ENCODE measurements around the gene ZSCAN20. TPM values are rescaled to one million over a fixed set of nuclear protein-coding genes. Genes with fewer than 3 reads are reported as not detected.
"Not testable (repeated sequence)": the region's sequence is repeated elsewhere in the genome, so short reads cannot be mapped to it uniquely, and the experiment has no call there.

Gene ZSCAN20
- total RNA-seq, 1 experiment from 2014 or later, result 6.7 TPM

DNA sequence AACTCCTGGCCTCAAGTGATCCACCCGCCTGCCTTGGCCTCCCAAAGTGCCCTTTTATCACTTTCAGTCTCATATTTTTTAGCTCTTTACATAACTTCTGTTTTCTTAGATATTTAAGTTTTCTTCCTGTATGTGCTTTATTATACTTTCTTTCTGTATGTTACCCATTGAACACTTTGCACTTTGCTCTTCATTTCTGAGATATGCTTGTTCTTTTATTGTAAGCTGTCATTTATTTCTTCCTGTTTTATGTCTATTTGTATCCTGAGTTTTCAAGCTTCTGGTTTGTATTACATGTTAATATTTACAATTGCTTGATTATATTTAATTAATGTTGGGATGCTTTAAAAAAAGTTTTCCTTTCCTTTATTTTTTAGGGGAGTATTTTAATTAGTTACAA, 35.7 kb downstream of the ZSCAN20 start:
- Histone ChIP-seq H3K9me3 (no peaks in the 10 kb centered on the region), H3K27me3 (no peaks in the 10 kb centered on the region), H3K4me3 (no peak overlapping the region), H3K36me3 (no peaks in the 10 kb centered on the region)
- DNase-seq, result no peak

DNA sequence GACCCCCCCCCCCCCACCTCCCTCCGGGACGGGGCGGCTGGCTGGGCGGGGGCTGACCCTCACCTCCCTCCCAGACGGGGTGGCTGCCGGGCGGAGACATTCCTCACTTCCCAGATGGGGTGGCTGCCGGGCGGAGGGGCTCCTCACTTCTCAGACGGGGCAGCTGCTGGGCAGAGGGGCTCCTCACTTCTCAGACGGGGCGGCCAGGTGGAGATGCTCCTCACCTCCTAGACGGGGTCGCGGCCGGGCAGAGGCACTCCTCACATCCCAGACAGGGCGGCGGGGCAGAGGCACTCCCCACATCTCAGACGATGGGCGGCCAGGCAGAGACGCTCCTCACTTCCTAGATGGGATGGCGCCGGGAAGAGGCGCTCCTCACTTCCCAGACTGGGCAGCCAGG, 36.8 kb downstream of the ZSCAN20 start:
- DNase-seq, H3K9me3 ChIP-seq, H3K4me3 ChIP-seq, H3K36me3 ChIP-seq, H3K27me3 ChIP-seq: not testable (repeated sequence)

- no peak for DNase-seq
- no peaks in the 10 kb centered on the region for H3K9me3 ChIP-seq
These were observed 40.0 kb downstream of the ZSCAN20 start for GRCh38 chr1:33512226-33513011.

GRCh38 chr1:33515112-33515511, 42.7 kb downstream of the ZSCAN20 start:
- no peak overlapping the region for H3K4me3 ChIP-seq
- no peaks in the 10 kb centered on the region for H3K27me3 ChIP-seq
- no peaks in the 10 kb centered on the region for H3K36me3 ChIP-seq
- DNase-seq, result no peak
- no peaks in the 10 kb centered on the region for H3K9me3 ChIP-seq

More at GRCh38 chr1:33512226-33513011, 40.0 kb downstream of the ZSCAN20 start:
- H3K36me3 ChIP-seq, result no peaks in the 10 kb centered on the region
- H3K4me3 ChIP-seq, result no peak overlapping the region
- H3K27me3 ChIP-seq, result no peaks in the 10 kb centered on the region

GRCh38 chr1:33515607-33516006, 43.2 kb downstream of the ZSCAN20 start:
- Histone ChIP-seq H3K4me3 (no peak overlapping the region), H3K36me3 (no peaks in the 10 kb centered on the region), H3K27me3 (no peaks in the 10 kb centered on the region), H3K9me3 (no peaks in the 10 kb centered on the region)
- DNase-seq, result no peak

- Histone ChIP-seq H3K36me3 (no peaks in the 10 kb centered on the region), H3K27me3 (no peaks in the 10 kb centered on the region), H3K4me3 (no peak overlapping the region), H3K9me3 (no peaks in the 10 kb centered on the region)
- no peak for DNase-seq
These were observed 44.0 kb downstream of the ZSCAN20 start for GRCh38 chr1:33516428-33516827.

- H3K9me3 ChIP-seq, result no peaks in the 10 kb centered on the region
- peak; percentile 53 for DNase-seq
- no peaks in the 10 kb centered on the region for H3K27me3 ChIP-seq
- no peaks in the 10 kb centered on the region for H3K36me3 ChIP-seq
- no peak overlapping the region for H3K4me3 ChIP-seq
These were observed 44.6 kb downstream of the ZSCAN20 start for GRCh38 chr1:33516891-33517567.

GRCh38 chr1:33517596-33518250, 45.3 kb downstream of the ZSCAN20 start:
- Histone ChIP-seq H3K9me3 (no peaks in the 10 kb centered on the region), H3K27me3 (no peaks in the 10 kb centered on the region), H3K4me3 (no peak overlapping the region), H3K36me3 (no peaks in the 10 kb centered on the region)
- DNase-seq, result peak; percentile 39

DNA sequence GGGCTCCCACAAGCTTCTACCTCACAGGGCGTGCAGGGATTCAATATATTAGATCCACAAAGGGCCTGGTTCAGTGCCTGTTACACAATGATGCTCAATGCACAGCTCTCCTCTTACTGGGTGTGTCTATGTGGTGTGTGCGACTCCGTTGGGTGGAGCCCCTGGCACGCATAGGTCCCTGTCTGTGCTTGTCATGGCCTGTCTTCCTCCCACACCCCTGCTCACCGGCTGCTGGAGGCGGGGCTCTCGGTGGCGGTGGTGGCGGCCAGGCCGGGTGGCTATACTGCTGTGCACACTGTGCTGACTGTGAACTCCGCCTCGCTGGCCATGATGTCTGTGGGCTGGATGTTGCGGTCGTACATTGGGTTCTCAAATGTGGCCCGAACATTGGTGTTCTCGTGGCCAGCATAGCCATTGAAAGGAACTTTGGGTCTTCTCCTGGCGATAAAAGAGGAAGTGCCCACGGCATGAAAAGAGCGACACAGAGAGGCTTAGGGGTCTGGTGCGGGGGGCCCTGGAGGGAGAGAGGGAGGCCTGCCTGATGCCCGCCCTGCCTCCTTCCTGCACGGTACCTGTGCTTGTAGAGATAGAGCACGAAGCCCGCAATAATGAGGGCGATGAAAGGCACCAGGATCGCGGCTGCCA, 46.9 kb downstream of the ZSCAN20 start:
- H3K36me3 ChIP-seq, result no peaks in the 10 kb centered on the region
- H3K4me3 ChIP-seq, result no peak overlapping the region
- no peaks in the 10 kb centered on the region for H3K27me3 ChIP-seq
- no peak for DNase-seq
- no peaks in the 10 kb centered on the region for H3K9me3 ChIP-seq

DNA sequence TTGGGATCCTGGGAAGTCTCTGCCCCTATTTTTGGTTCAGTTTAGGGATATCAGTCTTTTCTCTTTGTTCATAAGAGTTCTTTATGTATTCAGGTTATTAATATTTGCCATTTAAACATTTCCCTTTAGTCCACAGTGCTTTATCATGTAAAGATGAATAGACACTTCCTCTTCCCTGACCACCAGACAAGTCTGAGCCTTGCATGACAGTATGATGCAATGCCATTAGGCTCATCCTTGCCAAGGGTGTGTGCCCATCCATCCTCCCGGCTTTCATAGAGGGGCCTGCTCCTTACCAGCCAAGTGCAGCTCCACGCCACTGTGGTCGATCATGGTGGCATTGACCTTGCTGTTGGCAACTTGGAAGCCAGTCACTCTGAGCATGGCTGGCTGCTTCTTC, 52.1 kb downstream of the ZSCAN20 start:
- H3K9me3 ChIP-seq, result no peaks in the 10 kb centered on the region
- H3K27me3 ChIP-seq, result 0 out of 2 replicates have a peak, but pooled peaks cover 2% of the 10 kb centered on the region
- H3K36me3 ChIP-seq, result no peaks in the 10 kb centered on the region
- H3K4me3 ChIP-seq, result no peak overlapping the region
- DNase-seq, result no peak

DNA sequence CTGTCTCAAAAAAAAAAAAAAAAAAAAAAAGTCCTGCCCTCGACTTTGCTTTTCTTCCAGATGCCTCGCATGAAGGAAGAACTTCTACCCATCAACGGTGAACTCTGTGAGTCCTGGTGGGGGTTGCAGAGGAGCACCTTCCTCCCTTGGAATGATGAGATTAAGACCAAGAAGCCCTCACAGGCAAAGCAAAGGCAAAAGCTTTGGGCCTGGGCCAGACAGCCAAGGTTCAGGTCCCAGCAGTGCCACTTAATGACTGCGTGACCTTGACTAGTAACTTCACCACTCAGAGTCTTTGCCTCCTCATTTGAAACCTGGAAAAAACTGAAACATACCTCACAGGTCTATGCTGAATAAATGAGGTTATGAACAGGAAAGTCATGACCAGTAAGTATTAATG, 55.5 kb downstream of the ZSCAN20 start:
- no peaks in the 10 kb centered on the region for H3K36me3 ChIP-seq
- DNase-seq, result no peak
- H3K27me3 ChIP-seq, result peaks cover 8% of the 10 kb centered on the region; the same call in 1 of the 2 replicates
- no peaks in the 10 kb centered on the region for H3K9me3 ChIP-seq
- no peak overlapping the region for H3K4me3 ChIP-seq

- Histone ChIP-seq H3K9me3 (no peaks in the 10 kb centered on the region), H3K4me3 (no peak overlapping the region), H3K27me3 (peaks cover 8% of the 10 kb centered on the region; the same call in 1 of the 2 replicates), H3K36me3 (no peaks in the 10 kb centered on the region)
- no peak for DNase-seq
These were observed 57.5 kb downstream of the ZSCAN20 start for GRCh38 chr1:33529957-33530356.

GRCh38 chr1:33532250-33532649, 59.8 kb downstream of the ZSCAN20 start:
- no peaks in the 10 kb centered on the region for H3K36me3 ChIP-seq
- no peak for DNase-seq
- no peak overlapping the region for H3K4me3 ChIP-seq
- no peaks in the 10 kb centered on the region for H3K9me3 ChIP-seq
- peaks cover 8% of the 10 kb centered on the region; the same call in 1 of the 2 replicates for H3K27me3 ChIP-seq

DNA sequence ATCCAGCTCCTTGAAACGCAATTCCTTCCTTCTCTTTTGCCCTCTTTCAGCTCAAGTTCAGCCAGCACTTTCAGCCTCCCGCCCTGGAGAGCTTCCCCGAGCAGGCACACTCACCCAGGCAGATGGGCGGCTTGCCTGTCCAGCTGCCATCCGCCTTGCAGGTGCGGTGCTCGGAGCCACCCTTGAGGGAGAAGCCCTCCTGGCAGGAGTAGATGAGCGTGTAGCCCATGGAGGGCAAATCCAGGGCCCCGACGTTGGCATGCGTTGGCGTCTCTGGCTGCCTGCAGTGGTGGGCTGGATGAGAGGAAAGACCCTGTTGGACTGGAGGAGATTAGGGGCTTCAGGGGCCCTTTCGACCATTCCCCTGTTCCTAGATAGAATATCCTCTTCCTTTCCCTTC, 60.5 kb downstream of the ZSCAN20 start:
- no peak for DNase-seq
- Histone ChIP-seq H3K9me3 (no peaks in the 10 kb centered on the region), H3K36me3 (no peaks in the 10 kb centered on the region), H3K4me3 (no peak overlapping the region), H3K27me3 (peaks cover 8% of the 10 kb centered on the region; the same call in 1 of the 2 replicates)

DNA sequence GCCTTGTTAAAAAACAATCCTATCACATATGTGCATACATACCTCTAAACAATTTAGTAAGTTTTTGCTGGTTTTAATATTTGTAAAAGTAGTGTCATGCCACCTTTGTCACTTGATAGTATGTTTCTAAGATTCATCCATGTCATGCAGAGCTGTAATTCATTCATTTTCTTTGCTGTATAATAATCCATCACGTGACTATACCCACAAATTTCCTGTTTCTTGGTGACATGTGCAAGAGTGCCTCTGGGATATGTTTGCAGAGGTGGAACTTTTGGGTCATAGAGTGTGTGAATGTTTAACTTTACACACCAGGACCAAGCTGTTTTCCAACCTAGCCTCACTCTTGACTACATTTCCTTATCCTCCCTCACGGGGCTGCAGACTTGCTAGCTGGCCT, 62.9 kb downstream of the ZSCAN20 start:
- Histone ChIP-seq H3K36me3 (no peaks in the 10 kb centered on the region), H3K9me3 (no peaks in the 10 kb centered on the region), H3K4me3 (no peak overlapping the region), H3K27me3 (peaks cover under 1% of the 10 kb centered on the region; the same call in 1 of the 2 replicates)
- DNase-seq, result no peak

DNA sequence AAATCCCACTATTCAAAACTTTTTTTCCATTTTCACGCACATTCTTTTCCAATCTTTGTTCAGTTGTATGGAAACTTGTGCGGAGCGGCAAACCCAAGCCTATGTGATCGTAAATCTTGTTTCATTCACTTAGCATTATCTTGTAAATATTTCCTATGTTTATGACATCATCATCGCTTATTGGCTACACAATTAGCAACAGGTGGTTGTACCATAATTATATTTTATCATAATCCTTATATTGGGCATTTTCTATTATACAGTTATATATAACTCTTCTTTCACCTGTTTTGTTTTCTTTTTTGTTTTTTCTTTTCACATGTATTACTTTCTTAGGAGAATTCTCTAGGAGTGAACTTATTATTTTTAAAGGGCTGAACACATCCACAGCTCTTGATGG, 65.4 kb downstream of the ZSCAN20 start:
- Histone ChIP-seq H3K9me3 (no peaks in the 10 kb centered on the region), H3K4me3 (no peak overlapping the region), H3K27me3 (no peaks in the 10 kb centered on the region), H3K36me3 (no peaks in the 10 kb centered on the region)
- no peak for DNase-seq

DNA sequence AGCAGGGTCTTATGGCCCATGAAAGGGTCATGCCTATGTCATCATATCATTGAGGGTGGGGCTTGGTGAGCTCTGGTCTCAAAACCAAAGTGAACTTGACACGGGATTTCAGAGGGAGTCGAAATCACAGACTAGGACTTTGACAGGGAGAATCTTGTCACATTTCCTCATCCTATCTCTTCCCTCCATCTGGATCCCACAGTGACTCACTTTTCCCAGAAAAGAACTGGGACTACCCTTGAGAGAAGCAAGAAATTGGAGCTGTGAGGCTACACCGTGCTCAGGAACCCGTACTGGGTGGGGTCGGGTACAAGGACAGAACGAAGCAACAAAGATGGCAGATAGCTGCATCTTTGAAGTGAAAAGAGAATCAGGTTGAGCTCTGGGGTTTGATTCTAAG, 69.5 kb downstream of the ZSCAN20 start:
- no peak for DNase-seq
- Histone ChIP-seq H3K27me3 (no peaks in the 10 kb centered on the region), H3K36me3 (no peaks in the 10 kb centered on the region), H3K9me3 (no peaks in the 10 kb centered on the region), H3K4me3 (no peak overlapping the region)

Measured in MG63 (cell line).